HepG2 (cell line): ENCODE results near the gene THBS4.

Experiments used
- CBX5 ChIP-seq: sonication (generic); formaldehyde crosslinking; IDR thresholded peaks from 2 replicates; pipeline ENCODE4 v1.4.0; 2020; ENCODE audit warnings: missing genetic modification reagents, borderline replicate concordance
- CTCF ChIP-seq: sonication (generic); formaldehyde crosslinking; IDR thresholded peaks from 2 replicates; pipeline ENCODE4 v1.5.0; 2020; ENCODE audit warnings: mild to moderate bottlenecking, missing genetic modification reagents, moderate library complexity
- EP300 ChIP-seq, 3 experiments: sonication (generic) in 1 of 3; formaldehyde crosslinking in 1 of 3; IDR thresholded peaks; 2 replicates each; pipeline versions ENCODE4 v1.5.1 to v1.6.1; 2011 to 2020; ENCODE audit warnings: low read depth in 2 of 3, low read length in 2 of 3, borderline replicate concordance in 1 of 3, improper control_type of control experiment in 1 of 3, mild to moderate bottlenecking in 1 of 3, missing genetic modification reagents in 1 of 3, moderate library complexity in 1 of 3
- NFIC ChIP-seq: IDR thresholded peaks from 2 replicates; pipeline ENCODE4 v1.6.1; 2012; ENCODE audit warnings: mild to moderate bottlenecking, low read length, inconsistent platforms
- REST ChIP-seq, 2 experiments: IDR thresholded peaks; 2 replicates each; pipeline ENCODE4 v1.6.1; 2011 to 2012; ENCODE audit warnings: low read length in 2 of 2, borderline replicate concordance in 1 of 2, low read depth in 1 of 2, mild to moderate bottlenecking in 1 of 2, moderate library complexity in 1 of 2
- ZBTB1 ChIP-seq: sonication (generic); formaldehyde crosslinking; IDR thresholded peaks from 2 replicates; pipeline ENCODE4 v1.4.0; 2020; ENCODE audit warnings: missing genetic modification reagents, borderline replicate concordance
- ZNF138 ChIP-seq: sonication (generic); formaldehyde crosslinking; IDR thresholded peaks from 2 replicates; pipeline ENCODE4 v1.5.0; 2020; ENCODE audit warnings: mild to moderate bottlenecking, low read depth, missing genetic modification reagents
- ZNF282 ChIP-seq: fragments of 450-650 bp; IDR thresholded peaks from 2 replicates; pipeline ENCODE4 v1.6.1; 2018; ENCODE audit not compliant: partially characterized antibody
- ZSCAN31 ChIP-seq: sonication (generic); formaldehyde crosslinking; IDR thresholded peaks from 2 replicates; pipeline ENCODE4 v1.5.0; 2020; ENCODE audit warnings: low read depth, mild to moderate bottlenecking, missing genetic modification reagents

- TF ChIP-seq CTCF (CRISPR knock-in tag) = no peak
- no peak for TF ChIP-seq EP300 (IDR thresholded peaks at IDR 0.05; ENCODE audit: low read depth in 2 of 2, low read length in 2 of 2)
- no peak for TF ChIP-seq EP300 (CRISPR knock-in tag; IDR thresholded peaks at IDR 0.05; ENCODE audit: borderline replicate concordance)
- no peak for TF ChIP-seq ZNF138 (CRISPR knock-in tag)
- TF ChIP-seq ZSCAN31 = no peak
- TF ChIP-seq REST (IDR thresholded peaks at IDR 0.05; ENCODE audit: borderline replicate concordance in 1 of 2, low read depth in 1 of 2, low read length in 2 of 2) = no peak
- no peak for TF ChIP-seq ZNF282
- no peak for TF ChIP-seq NFIC
- TF ChIP-seq ZBTB1 (CRISPR knock-in tag) = no peak
- no peak for TF ChIP-seq CBX5 (CRISPR knock-in tag)
These were observed 25.8 kb downstream of the THBS4 start for GRCh38 chr5:80060966-80061365.
